ACC112 (cell line): ENCODE measurements around the gene ARHGEF9.

Experiments used
- H2AFZ ChIP-seq: fragments of 200-600 bp; sonication (generic); one replicate; pipeline ENCODE4 v1.6.0; 2017; ENCODE audit warnings: antibody characterized with exemption, low read length; ENCODE audit not compliant: unreplicated experiment
- H3K27ac ChIP-seq: fragments of 200-600 bp; sonication (generic); 2 replicates; pipeline ENCODE4 v1.5.1; 2014; ENCODE audit warnings: low read depth, mild to moderate bottlenecking, antibody characterized with exemption, low read length, moderate library complexity
- H3K27me3 ChIP-seq: fragments of 200-600 bp; sonication (generic); 2 replicates; pipeline ENCODE4 v1.6.1; 2014; ENCODE audit warnings: mild to moderate bottlenecking, antibody characterized with exemption, low read length, moderate library complexity, mixed read lengths; ENCODE audit not compliant: insufficient read depth
- H3K36me3 ChIP-seq: fragments of 200-600 bp; sonication (generic); 2 replicates; pipeline ENCODE4 v1.6.1; 2016; ENCODE audit warnings: mild to moderate bottlenecking, antibody characterized with exemption, low read length, moderate library complexity, mixed read lengths; ENCODE audit not compliant: insufficient read depth
- H3K4me1 ChIP-seq: fragments of 200-600 bp; sonication (generic); one replicate; pipeline ENCODE4 v1.6.1; 2016; ENCODE audit warnings: low read length, mixed read lengths; ENCODE audit not compliant: insufficient read depth, unreplicated experiment, control insufficient read depth
- H3K4me3 ChIP-seq: fragments of 200-600 bp; sonication (generic); 2 replicates; pipeline ENCODE4 v1.5.1; 2014; ENCODE audit warnings: mild to moderate bottlenecking, low read depth, low read length
- H3K79me2 ChIP-seq: fragments of 200-600 bp; sonication (generic); one replicate; pipeline ENCODE4 v1.6.0; 2016; ENCODE audit warnings: low read length; ENCODE audit not compliant: control insufficient read depth, unreplicated experiment, insufficient read depth

ARHGEF9 gene

DNA sequence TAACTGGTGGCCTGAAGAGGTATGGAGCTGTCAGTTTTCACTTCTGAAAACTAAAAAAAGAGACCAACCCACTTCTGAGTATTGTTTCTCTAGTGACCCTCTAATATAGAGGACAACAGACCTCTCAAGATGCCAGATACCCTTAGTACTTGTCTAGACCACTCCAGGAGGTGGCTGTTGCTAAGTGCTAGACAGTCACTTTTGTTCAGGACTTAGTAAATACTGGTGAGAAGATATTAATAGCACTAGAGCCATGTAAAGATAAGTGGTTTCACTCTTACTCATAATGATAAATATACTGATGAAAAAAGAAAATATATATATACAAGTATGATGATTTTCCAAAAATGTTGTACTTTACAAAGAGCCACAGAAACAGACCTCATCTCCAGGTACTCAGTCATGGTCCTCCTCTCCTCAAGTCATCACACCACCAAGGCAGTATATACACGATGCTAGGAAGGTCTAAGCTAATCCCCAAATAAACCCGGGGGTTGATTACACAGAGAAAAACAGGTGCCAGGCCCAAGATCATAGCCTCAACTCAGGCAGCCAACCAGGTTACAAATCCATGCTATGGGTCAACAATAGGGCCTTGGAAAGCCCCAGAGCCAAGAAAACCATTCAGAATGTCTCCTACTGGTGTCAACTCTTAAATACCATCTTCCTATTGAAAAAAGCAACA is 66.9 kb downstream of the ARHGEF9 start:
- H3K27me3 ChIP-seq, result no peaks in the 10 kb centered on the region
- no peaks in the 10 kb centered on the region for H3K4me1 ChIP-seq
- no peak overlapping the region for H3K4me3 ChIP-seq
- no peak overlapping the region for H3K27ac ChIP-seq
- H3K36me3 ChIP-seq, result no peaks in the 10 kb centered on the region
- H3K79me2 ChIP-seq, result no peaks in the 10 kb centered on the region
- H2AFZ ChIP-seq, result no peak overlapping the region

GRCh38 chrX:63713526-63713925 is 71.5 kb downstream of the ARHGEF9 start:
- no peaks in the 10 kb centered on the region for H3K36me3 ChIP-seq
- no peaks in the 10 kb centered on the region for H3K27me3 ChIP-seq
- no peaks in the 10 kb centered on the region for H3K79me2 ChIP-seq
- H3K27ac ChIP-seq, result no peak overlapping the region
- no peaks in the 10 kb centered on the region for H3K4me1 ChIP-seq
- H2AFZ ChIP-seq, result no peak overlapping the region
- no peak overlapping the region for H3K4me3 ChIP-seq

DNA sequence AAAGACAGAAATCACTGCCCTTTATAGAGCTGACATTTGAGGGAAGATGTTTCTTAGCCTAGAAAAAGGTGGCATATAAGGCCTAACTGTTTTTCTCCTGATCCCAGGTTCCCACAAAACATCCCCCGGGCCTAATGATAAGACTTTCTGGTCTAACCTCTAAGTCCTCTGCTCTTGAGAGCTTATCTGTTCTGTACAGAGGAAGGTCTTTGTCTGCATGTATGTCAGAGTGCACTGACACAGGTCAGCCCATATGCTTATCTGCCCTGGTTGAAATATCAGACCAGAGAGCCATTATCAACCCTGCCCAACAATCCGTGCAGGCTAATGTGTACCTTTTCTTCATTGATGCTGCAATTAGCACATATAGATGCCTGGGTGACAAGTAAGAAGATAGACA is 76.2 kb downstream of the ARHGEF9 start:
- no peaks in the 10 kb centered on the region for H3K4me1 ChIP-seq
- H2AFZ ChIP-seq, result no peak overlapping the region
- H3K27me3 ChIP-seq, result no peaks in the 10 kb centered on the region
- no peaks in the 10 kb centered on the region for H3K36me3 ChIP-seq
- no peak overlapping the region for H3K4me3 ChIP-seq
- H3K27ac ChIP-seq, result no peak overlapping the region
- H3K79me2 ChIP-seq, result no peaks in the 10 kb centered on the region

- Histone ChIP-seq H2AFZ (no peak overlapping the region), H3K36me3 (no peaks in the 10 kb centered on the region; the same call in 1 of the 2 replicates), H3K4me3 (no peak overlapping the region), H3K27me3 (no peaks in the 10 kb centered on the region), H3K27ac (no peak overlapping the region), H3K79me2 (no peaks in the 10 kb centered on the region), H3K4me1 (no peaks in the 10 kb centered on the region)
These were observed 82.5 kb downstream of the ARHGEF9 start for GRCh38 chrX:63702556-63702955.

- Histone ChIP-seq H3K27ac (no peak overlapping the region), H3K27me3 (no peaks in the 10 kb centered on the region), H3K4me3 (no peak overlapping the region), H2AFZ (no peak overlapping the region), H3K36me3 (no peaks in the 10 kb centered on the region), H3K79me2 (no peaks in the 10 kb centered on the region), H3K4me1 (peaks cover 6% of the 10 kb centered on the region)
These were observed 97.9 kb downstream of the ARHGEF9 start for GRCh38 chrX:63686878-63687714.

DNA sequence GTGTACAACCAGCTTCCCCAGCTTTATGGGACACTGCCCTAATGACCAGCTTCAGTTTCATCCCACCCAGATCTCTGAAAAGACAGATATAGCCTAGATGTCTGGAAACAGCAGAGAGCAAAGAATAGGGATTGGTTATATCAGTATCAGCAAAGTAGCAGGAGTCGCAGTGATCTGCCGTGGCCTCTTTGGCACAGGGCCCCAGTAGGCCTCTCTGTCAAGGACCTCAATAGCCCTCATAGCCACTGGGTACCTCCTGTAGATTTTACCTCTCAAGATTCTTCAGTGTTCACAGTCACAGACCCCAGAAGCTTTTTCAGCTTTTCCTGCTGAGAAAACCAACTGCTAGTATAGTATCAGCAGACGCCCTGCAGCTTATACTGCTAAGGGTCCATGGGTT is 104.6 kb downstream of the ARHGEF9 start:
- H3K27me3 ChIP-seq, result no peaks in the 10 kb centered on the region
- no peaks in the 10 kb centered on the region for H3K79me2 ChIP-seq
- H3K4me3 ChIP-seq, result no peak overlapping the region
- H2AFZ ChIP-seq, result no peak overlapping the region
- no peaks in the 10 kb centered on the region for H3K4me1 ChIP-seq
- H3K27ac ChIP-seq, result no peak overlapping the region
- H3K36me3 ChIP-seq, result no peaks in the 10 kb centered on the region

- no peaks in the 10 kb centered on the region for H3K4me1 ChIP-seq
- H2AFZ ChIP-seq, result no peak overlapping the region
- no peaks in the 10 kb centered on the region for H3K79me2 ChIP-seq
- no peak overlapping the region for H3K27ac ChIP-seq
- no peak overlapping the region for H3K4me3 ChIP-seq
- H3K27me3 ChIP-seq, result no peaks in the 10 kb centered on the region
- H3K36me3 ChIP-seq, result peaks cover 3% of the 10 kb centered on the region; the same call in 1 of the 2 replicates
These were observed 105.6 kb downstream of the ARHGEF9 start for GRCh38 chrX:63679432-63679831.

- H3K36me3 ChIP-seq, result peaks cover 3% of the 10 kb centered on the region; the same call in 1 of the 2 replicates
- H3K27me3 ChIP-seq, result no peaks in the 10 kb centered on the region
- no peaks in the 10 kb centered on the region for H3K4me1 ChIP-seq
- H3K79me2 ChIP-seq, result no peaks in the 10 kb centered on the region
- H2AFZ ChIP-seq, result no peak overlapping the region
- H3K4me3 ChIP-seq, result no peak overlapping the region
- H3K27ac ChIP-seq, result no peak overlapping the region
These were observed 109.3 kb downstream of the ARHGEF9 start for GRCh38 chrX:63675716-63676115.

- Histone ChIP-seq H3K4me1 (no peaks in the 10 kb centered on the region), H3K4me3 (no peak overlapping the region), H3K79me2 (no peaks in the 10 kb centered on the region), H3K36me3 (peaks cover 3% of the 10 kb centered on the region; the same call in 1 of the 2 replicates), H3K27ac (no peak overlapping the region), H2AFZ (no peak overlapping the region), H3K27me3 (no peaks in the 10 kb centered on the region)
These were observed 111.1 kb downstream of the ARHGEF9 start for GRCh38 chrX:63673896-63674295.

DNA sequence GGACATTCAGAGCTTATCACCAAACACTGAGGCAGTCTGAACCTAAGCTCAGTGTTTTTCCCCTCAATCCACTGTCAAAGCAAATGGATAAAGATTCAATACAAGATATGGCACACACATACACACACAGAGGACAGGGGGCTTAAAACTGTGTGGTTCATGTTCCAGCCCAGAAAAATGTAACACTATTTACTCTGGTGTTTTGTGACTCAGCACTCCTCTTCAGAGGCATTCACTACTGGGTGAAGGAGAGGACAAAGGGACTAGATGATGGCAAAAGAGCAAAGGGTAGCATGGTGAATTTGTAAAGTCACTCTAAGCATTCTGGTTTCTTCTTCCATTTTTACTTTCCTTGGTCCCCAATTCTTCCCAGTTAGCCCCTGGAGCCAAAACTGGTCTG is 120.3 kb downstream of the ARHGEF9 start:
- H2AFZ ChIP-seq, result no peak overlapping the region
- no peaks in the 10 kb centered on the region for H3K27me3 ChIP-seq
- H3K4me3 ChIP-seq, result no peak overlapping the region
- H3K27ac ChIP-seq, result no peak overlapping the region
- no peaks in the 10 kb centered on the region for H3K79me2 ChIP-seq
- H3K4me1 ChIP-seq, result peaks cover 7% of the 10 kb centered on the region
- no peaks in the 10 kb centered on the region for H3K36me3 ChIP-seq

DNA sequence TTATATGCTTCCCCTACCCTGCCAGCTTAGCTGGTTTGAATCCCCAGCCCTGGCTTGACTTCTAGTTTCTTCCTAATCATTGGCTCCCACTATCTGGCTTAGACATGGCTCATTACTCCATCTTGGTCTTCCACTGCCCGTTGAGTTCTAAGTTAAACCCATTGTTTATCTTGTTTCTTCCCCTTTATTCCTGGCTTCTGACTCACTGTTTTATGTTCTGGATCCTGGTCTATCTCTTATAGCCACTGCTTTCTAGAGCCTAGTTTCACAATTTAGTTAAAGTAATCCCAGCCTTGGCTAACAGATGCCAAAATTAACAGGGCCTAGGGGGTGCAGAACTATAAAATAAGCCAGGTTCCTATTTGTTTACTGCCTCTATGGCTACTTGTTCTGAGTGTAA is 120.9 kb downstream of the ARHGEF9 start:
- Histone ChIP-seq H3K27ac (no peak overlapping the region), H3K36me3 (no peaks in the 10 kb centered on the region), H2AFZ (no peak overlapping the region), H3K4me3 (no peak overlapping the region), H3K79me2 (no peaks in the 10 kb centered on the region), H3K27me3 (no peaks in the 10 kb centered on the region), H3K4me1 (peaks cover 10% of the 10 kb centered on the region)
